GM12878 (cell line): Measurements from ENCODE around the gene RSKR. TPM values are rescaled to one million over a fixed set of nuclear protein-coding genes. Genes with fewer than 3 reads are reported as not detected.

ENCODE experiments used
- ATAC-seq: fragments of 200-7000 bp; cut with Tn5 transposase; 3 replicates; pipeline ENCODE4 v1.9.1; 2020; ENCODE audit warnings: mild to moderate bottlenecking, moderate library complexity
- BruUV-seq: library from RNA; stranded (reverse); fragments of 400-500 nt; replicated peaks from 2 replicates; lab custom pipeline; 2021; lab: Mats Ljungman, UMichigan
- CTCF ChIA-PET: fragments of 300-600 bp; sonication (Branson Sonifier 250); formaldehyde crosslinking; extraction: SDS; loops from one replicate; lab custom pipeline; 2021; ENCODE audit warnings: inconsistent platforms; lab: Yijun Ruan, JAX
- POLR2A ChIA-PET: fragments of 350-600 bp; formaldehyde crosslinking; extraction: SDS; loops from one replicate; lab custom pipeline; 2021; ENCODE audit warnings: inconsistent platforms; lab: Charles Lee
- RAD21 ChIA-PET: fragments of 300-600 bp; sonication (Branson Sonifier 250); formaldehyde crosslinking; loops from one replicate; lab custom pipeline; 2023; ENCODE audit warnings: antibody characterized with exemption; ENCODE audit not compliant: unreplicated experiment; lab: Charles Lee
- SMC1A ChIA-PET: fragments of 300-600 bp; sonication (Branson Sonifier 250); formaldehyde crosslinking; loops from one replicate; lab custom pipeline; 2023; ENCODE audit not compliant: unreplicated experiment, uncharacterized antibody; lab: Charles Lee
- DNase-seq: peaks from one replicate; pipeline ENCODE4 v3.0.0-alpha.2; 2011; ENCODE audit warnings: low read depth, low spot score
- FAIRE-seq: peaks from 3 replicates; lab custom pipeline; 2011; peaks lifted over from hg19 to GRCh38; lab: Jason Lieb, UNC
- H2AFZ ChIP-seq: 2 replicates; pipeline ENCODE4 v1.6.0; 2011; ENCODE audit warnings: low read depth, low read length, control low read depth; ENCODE audit not compliant: control insufficient read depth
- H3K27ac ChIP-seq: 2 replicates; pipeline ENCODE4 v1.5.1; 2011; ENCODE audit warnings: control low read depth; ENCODE audit not compliant: control insufficient read depth, insufficient read depth
- H3K27me3 ChIP-seq, 2 experiments: replicated peaks in 1 of 2; 2 replicates each; pipeline versions ENCODE4 v1.6.0 to v1.6.1; 2011; ENCODE audit warnings: low read length in 1 of 2; ENCODE audit not compliant: control insufficient read depth in 2 of 2, insufficient read depth in 2 of 2
- H3K36me3 ChIP-seq, 2 experiments: 2 replicates each; pipeline ENCODE4 v1.5.1; 2011; ENCODE audit warnings: low read length in 1 of 2; ENCODE audit not compliant: control insufficient read depth in 2 of 2, insufficient read depth in 2 of 2
- H3K4me1 ChIP-seq: 2 replicates; pipeline ENCODE4 v1.6.1; 2011; ENCODE audit warnings: mild to moderate bottlenecking, low read length, moderate library complexity, mixed read lengths; ENCODE audit not compliant: control insufficient read depth, insufficient read depth
- H3K4me2 ChIP-seq: 2 replicates; pipeline ENCODE4 v1.6.0; 2011; ENCODE audit warnings: control low read depth; ENCODE audit not compliant: control insufficient read depth, insufficient read depth
- H3K4me3 ChIP-seq: fragments of 200-600 bp; sonication (generic); 2 replicates; pipeline ENCODE4 v1.5.1; 2016
- H3K79me2 ChIP-seq: 2 replicates; pipeline ENCODE4 v1.6.0; 2011; ENCODE audit warnings: low read length; ENCODE audit not compliant: control insufficient read depth, insufficient read depth
- H3K9ac ChIP-seq: 2 replicates; pipeline ENCODE4 v1.8.0; 2011; ENCODE audit warnings: low read length, control low read depth, mixed read lengths; ENCODE audit not compliant: control insufficient read depth, insufficient read depth
- H3K9me3 ChIP-seq: replicated peaks from 3 replicates; pipeline ENCODE4 v1.5.1; 2011; ENCODE audit warnings: mild to moderate bottlenecking, low read length; ENCODE audit not compliant: control insufficient read depth, insufficient read depth
- H4K20me1 ChIP-seq: 2 replicates; pipeline ENCODE4 v1.6.0; 2011; ENCODE audit not compliant: control insufficient read depth, insufficient read depth
- ASH2L ChIP-seq: fragments of 300-600, 200-600 bp; sonication (generic); IDR thresholded peaks from 2 replicates; pipeline ENCODE4 v1.6.1; 2017; ENCODE audit warnings: low read depth, mild to moderate bottlenecking, borderline replicate concordance
- CBFB ChIP-seq: IDR thresholded peaks from 2 replicates; pipeline ENCODE4 v1.6.1; 2016; ENCODE audit warnings: antibody characterized with exemption, low read depth
- CHD4 ChIP-seq: fragments of 200-600 bp; sonication (generic); IDR thresholded peaks from 2 replicates; pipeline ENCODE4 v1.6.1; 2016; ENCODE audit warnings: mild to moderate bottlenecking
- EED ChIP-seq: sonication (generic); IDR thresholded peaks from 2 replicates; pipeline ENCODE4 v1.6.1; 2016; ENCODE audit warnings: antibody characterized with exemption, low read depth
- EZH2 ChIP-seq: IDR thresholded peaks from 2 replicates; pipeline ENCODE4 v1.6.1; 2012; ENCODE audit warnings: low read depth, mild to moderate bottlenecking, control low read depth, inconsistent platforms, low read length, borderline replicate concordance; ENCODE audit not compliant: control insufficient read depth
- GABPA ChIP-seq: IDR thresholded peaks from 2 replicates; pipeline ENCODE4 v1.6.1; 2014; ENCODE audit warnings: antibody characterized with exemption, low read depth, mild to moderate bottlenecking, inconsistent platforms
- JUNB ChIP-seq: IDR thresholded peaks from 2 replicates; pipeline ENCODE4 v1.6.1; 2016; ENCODE audit warnings: antibody characterized with exemption, mild to moderate bottlenecking
- KDM1A ChIP-seq: fragments of 200-600 bp; sonication (generic); IDR thresholded peaks from 2 replicates; pipeline ENCODE4 v1.6.1; 2016; ENCODE audit warnings: borderline replicate concordance
- RUNX3 ChIP-seq: IDR thresholded peaks from 2 replicates; pipeline ENCODE4 v1.6.1; 2012; ENCODE audit warnings: low read length, inconsistent platforms
- SMAD1 ChIP-seq: fragments of 450-650 bp; IDR thresholded peaks from 2 replicates; pipeline ENCODE4 v1.6.1; 2018; ENCODE audit warnings: mild to moderate bottlenecking, low read depth; ENCODE audit not compliant: partially characterized antibody
- WRNIP1 ChIP-seq: IDR thresholded peaks from 2 replicates; pipeline ENCODE4 v1.6.1; 2011; ENCODE audit warnings: low read depth, low read length, improper control_type of control experiment, borderline replicate concordance
- YBX1 ChIP-seq: fragments of 450-650 bp; IDR thresholded peaks from 2 replicates; pipeline ENCODE4 v1.6.1; 2016; ENCODE audit warnings: antibody characterized with exemption
- WGBS: methylation state at CpG from one replicate; pipeline ENCODE4 v1.1.6; 2016; ENCODE audit warnings: low lambda C conversion rate; ENCODE audit not compliant: insufficient replicate concordance, insufficient coverage; ENCODE audit errors: missing lambda C conversion rate; 5-methylcytosine and 5-hydroxymethylcytosine counted together
- in situ Hi-C: fragments of 300-500 bp; cut with MboI; formaldehyde crosslinking; loops from 9 replicates; pipeline ENCODE4 v1.14.3; 2018; ENCODE audit warnings: mixed read lengths
- intact Hi-C: fragments of 100-400 bp; cut with micrococcal nuclease; formaldehyde crosslinking; loops from one replicate; pipeline ENCODE4 v1.14.2; 2022; ENCODE audit not compliant: unreplicated experiment
- polyA plus RNA-seq, 11 experiments: library from polyadenylated mRNA; depleted of rRNA in 4 of 11; unstranded in 6 of 11; stranded (reverse) in 5 of 11; fragments of >200 nt; fragmentation: Nextera tagmentation in 4 of 11; fragmentation: Illumina TruSeq in 1 of 11; extraction: Ambion mirVana in 4 of 11; extraction: Trizol in 1 of 11; gene quantifications; 1 replicate in 1 of 11; 2 replicates in 10 of 11; pipeline versions ENCODE4 v1.2.1 to v1.2.3, GENCODE V29; 2011 to 2016; ENCODE audit warnings: inconsistent platforms in 2 of 11, missing spikeins in 2 of 11, low read depth in 1 of 11
- total RNA-seq, 4 experiments: library from RNA; depleted of rRNA in 3 of 4; stranded (reverse); fragments of >200 nt in 3 of 4; fragmentation: Illumina TruSeq in 1 of 4; extraction: Trizol in 1 of 4; gene quantifications; 2 replicates each; pipeline versions ENCODE4 v1.2.1 to v1.2.3, GENCODE V29; 2013 to 2021
- TF ChIP-seq, protein P1 (sequence below): IDR thresholded peaks from 2 replicates; pipeline ENCODE4 v1.6.1; 2011; ENCODE audit warnings: borderline replicate concordance, low read depth, mild to moderate bottlenecking, moderate library complexity, mixed read lengths, low read length; ENCODE audit not compliant: insufficient read depth; ENCODE audit errors: extremely low read length

Gene RSKR
- total and polyA plus RNA-seq, 10 of the 15 experiments (the other 5 are each of a cell fraction or from before 2014, with no cell fraction given): 0.52 to 22.4 (median 8.7) TPM

DNA sequence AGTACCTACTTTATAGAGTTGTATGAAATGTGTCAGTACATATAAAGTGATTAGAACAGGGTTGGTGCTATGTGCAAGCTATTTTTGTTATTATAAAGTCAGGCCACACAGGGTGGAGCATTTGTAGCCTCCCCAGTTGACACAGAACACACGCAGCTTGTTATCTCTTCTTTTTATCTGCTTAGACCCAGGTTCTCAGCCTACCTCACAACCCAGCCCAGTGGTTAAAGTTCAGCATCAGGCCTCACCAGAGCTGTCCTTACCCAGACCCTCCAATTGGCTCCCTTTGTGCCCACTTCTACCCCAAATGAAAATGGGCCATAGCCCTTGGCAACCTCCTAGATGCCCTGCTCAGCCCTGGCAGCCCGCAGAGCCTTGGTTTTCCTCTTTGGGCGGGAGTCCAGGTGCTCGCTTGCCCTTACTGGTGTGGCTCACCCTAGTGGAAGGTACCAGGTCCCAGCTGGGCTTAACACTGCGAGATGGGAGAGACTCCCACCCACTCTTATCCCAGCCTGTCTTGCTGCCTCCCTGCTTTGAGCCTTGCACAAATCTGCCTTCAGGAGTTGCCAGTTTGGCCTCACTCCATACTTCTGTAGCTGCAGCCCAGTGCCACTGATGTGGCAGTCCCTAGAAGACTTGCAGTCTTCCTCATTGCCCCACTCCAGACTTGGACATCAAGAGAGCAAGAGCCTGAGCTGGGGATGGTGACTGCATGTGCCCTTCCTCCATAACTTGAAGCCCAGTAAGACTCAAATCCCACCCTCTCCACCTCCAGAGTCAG, 41.5 kb downstream of the RSKR start:
- H3K27me3 ChIP-seq: no peaks in the 10 kb centered on the region
- H2AFZ ChIP-seq: no peak overlapping the region
- H3K4me1 ChIP-seq: peaks cover 20% of the 10 kb centered on the region
- SMC1A ChIA-PET: interaction anchor here (0.9 to 8.3 kb wide), 6 partner anchors 15 to 71 kb away, joined by 3 to 89 read pairs (median 10); no protein-coding TSS in a partner anchor
- peak overlapping the region; percentile 84 for H3K4me2 ChIP-seq
- peak overlapping the region; percentile 90 for H3K9ac ChIP-seq
- POLR2A ChIA-PET: interaction anchor here (1.3 to 9.9 kb wide), 8 partner anchors 21 to 147 kb away, joined by 3 to 148 read pairs (median 12); partner anchors contain the start of genes RPL23A, SPAG5 and UNC119
- TF ChIP-seq SMAD1: no peak
- no peak for TF ChIP-seq EZH2
- TF ChIP-seq EED: no peak
- TF ChIP-seq JUNB: no peak
- no peak for TF ChIP-seq ASH2L
- TF ChIP-seq GABPA: no peak
- TF ChIP-seq RUNX3: no peak
- TF ChIP-seq WRNIP1: no peak
- TF ChIP-seq, protein P1, sequence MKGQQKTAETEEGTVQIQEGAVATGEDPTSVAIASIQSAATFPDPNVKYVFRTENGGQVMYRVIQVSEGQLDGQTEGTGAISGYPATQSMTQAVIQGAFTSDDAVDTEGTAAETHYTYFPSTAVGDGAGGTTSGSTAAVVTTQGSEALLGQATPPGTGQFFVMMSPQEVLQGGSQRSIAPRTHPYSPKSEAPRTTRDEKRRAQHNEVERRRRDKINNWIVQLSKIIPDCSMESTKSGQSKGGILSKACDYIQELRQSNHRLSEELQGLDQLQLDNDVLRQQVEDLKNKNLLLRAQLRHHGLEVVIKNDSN: no peak
- TF ChIP-seq CBFB: no peak
- TF ChIP-seq YBX1: no peak
- TF ChIP-seq KDM1A: no peak
- TF ChIP-seq CHD4: no peak
- peaks cover 1 to 17% of the 10 kb centered on the region in 2 experiments; a peak in 1 of 4 replicates for H3K36me3 ChIP-seq
- BruUV-seq: no TSS peak
- RAD21 ChIA-PET: interaction anchor here (0.9 to 7.1 kb wide), 6 partner anchors 20 to 72 kb away, joined by 4 to 102 read pairs (median 12); partner anchors contain the start of genes BLTP2, SPAG5 and UNC119
- no peak for FAIRE-seq
- H4K20me1 ChIP-seq: no peaks in the 10 kb centered on the region
- peak overlapping the region; percentile 90; the same call in 1 of the 2 replicates for H3K4me3 ChIP-seq
- WGBS: 77% methylated on average over 5 of the region's 5 CpGs
- no peak for ATAC-seq
- CTCF ChIA-PET: interaction anchor here (1.2 to 6.6 kb wide), 3 partner anchors 24 to 88 kb away, joined by 4 to 83 read pairs (median 4); no protein-coding TSS in a partner anchor
- peaks cover 58% of the 10 kb centered on the region for H3K79me2 ChIP-seq
- intact Hi-C loops: loop anchor here (5.0 kb wide), 1 partner anchor 50 kb away; no protein-coding TSS in a partner anchor
- H3K27ac ChIP-seq: no peak overlapping the region
- in situ Hi-C loops: loop anchor here (25.0 kb wide), 1 partner anchor 1085 kb away; no protein-coding TSS in a partner anchor
- no peak for DNase-seq
- H3K9me3 ChIP-seq: no peaks in the 10 kb centered on the region
